GM21619 (cell line): ENCODE measurements around the gene WDR54.

Experiments used
- ATAC-seq: cut with Tn5 transposase; IDR thresholded peaks from one replicate; pipeline ENCODE4 v1.9.1; 2021; ENCODE audit not compliant: unreplicated experiment

WDR54 gene, protein sequence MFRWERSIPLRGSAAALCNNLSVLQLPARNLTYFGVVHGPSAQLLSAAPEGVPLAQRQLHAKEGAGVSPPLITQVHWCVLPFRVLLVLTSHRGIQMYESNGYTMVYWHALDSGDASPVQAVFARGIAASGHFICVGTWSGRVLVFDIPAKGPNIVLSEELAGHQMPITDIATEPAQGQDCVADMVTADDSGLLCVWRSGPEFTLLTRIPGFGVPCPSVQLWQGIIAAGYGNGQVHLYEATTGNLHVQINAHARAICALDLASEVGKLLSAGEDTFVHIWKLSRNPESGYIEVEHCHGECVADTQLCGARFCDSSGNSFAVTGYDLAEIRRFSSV

DNA sequence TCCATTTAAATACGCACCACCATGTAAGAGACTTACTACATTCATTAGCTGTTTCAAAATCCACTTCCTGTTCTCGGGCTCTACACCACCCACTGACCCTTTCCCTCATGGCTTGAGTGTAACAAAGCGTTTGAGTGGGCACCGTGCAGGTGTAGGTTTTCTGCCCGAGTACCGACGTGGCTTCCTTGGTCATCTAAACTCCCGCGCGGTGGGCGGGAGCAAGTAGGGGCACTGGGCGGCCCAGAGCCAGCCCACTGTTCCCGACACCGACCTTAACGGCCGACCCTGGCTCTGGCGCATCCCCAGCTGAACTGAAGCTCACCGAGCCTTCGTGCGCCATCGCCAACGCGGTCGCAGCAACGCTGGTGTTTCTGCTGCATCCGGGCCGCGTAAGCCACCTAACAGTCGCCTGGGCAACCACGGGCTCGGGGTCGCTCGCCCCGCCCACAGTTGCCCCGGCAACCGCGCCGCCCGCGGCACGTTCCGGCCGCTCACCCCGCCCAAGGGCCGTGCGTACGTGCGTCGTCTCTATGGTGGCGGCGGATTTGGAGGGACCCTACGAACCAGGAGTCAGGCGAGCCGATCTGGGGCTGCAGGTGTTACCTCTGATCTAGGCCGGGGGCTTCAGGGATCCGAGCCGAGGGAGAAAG is at the start of gene WDR54, which contains the start of gene C2orf81:
WDR54 (plus strand) TSS at position 510 of the 650 bp plus-strand sequence. CDS start 424 bp downstream, outside the sequence.
C2orf81 (minus strand) TSS at position 399 of the 650 bp plus-strand sequence; CDS start at position 340, 59 bp downstream.
- peak; percentile 85 for ATAC-seq

- no peak for ATAC-seq
These were observed 48.9 kb upstream of the WDR54 start for GRCh38 chr2:74372674-74373073.

- ATAC-seq = no peak
These were observed 48.3 kb upstream of the WDR54 start for GRCh38 chr2:74373221-74373676.

GRCh38 chr2:74373985-74374384 is 47.5 kb upstream of the WDR54 start:
- no peak for ATAC-seq

DNA sequence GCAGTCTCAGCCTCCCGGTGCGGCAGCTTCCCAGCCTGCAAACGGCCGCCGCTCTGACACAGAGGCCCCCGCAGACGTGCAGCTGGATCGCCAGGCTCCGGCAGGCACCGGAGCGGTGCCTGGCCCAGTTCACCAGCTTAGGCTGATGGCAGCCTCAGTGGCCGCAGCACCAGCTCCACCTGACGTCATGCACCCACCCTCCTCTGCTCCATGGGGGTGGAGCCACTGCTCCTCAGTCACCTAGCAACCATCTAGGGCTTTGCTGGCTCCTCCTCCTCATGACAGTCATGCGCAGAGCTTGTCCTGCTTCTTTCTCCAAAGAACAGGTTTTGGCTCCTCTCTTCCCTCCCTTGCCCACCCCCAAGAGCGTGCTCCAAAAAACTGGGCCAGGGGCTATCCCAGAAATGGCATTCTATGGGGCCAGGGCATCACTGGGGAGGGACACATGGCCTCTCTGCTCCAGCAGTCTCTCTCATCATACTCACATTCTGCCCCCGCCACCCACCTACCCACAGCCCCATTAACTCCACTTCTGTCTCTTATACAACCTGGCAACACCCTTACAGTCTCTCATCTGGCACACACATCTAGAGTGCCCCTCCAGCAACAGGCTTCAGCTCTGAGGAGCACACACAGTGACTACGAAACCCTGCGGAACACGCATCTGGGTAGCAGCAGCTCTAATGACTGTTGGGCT is 46.9 kb upstream of the WDR54 start:
- no peak for ATAC-seq

GRCh38 chr2:74375838-74376237 is 45.7 kb upstream of the WDR54 start:
- no peak for ATAC-seq

DNA sequence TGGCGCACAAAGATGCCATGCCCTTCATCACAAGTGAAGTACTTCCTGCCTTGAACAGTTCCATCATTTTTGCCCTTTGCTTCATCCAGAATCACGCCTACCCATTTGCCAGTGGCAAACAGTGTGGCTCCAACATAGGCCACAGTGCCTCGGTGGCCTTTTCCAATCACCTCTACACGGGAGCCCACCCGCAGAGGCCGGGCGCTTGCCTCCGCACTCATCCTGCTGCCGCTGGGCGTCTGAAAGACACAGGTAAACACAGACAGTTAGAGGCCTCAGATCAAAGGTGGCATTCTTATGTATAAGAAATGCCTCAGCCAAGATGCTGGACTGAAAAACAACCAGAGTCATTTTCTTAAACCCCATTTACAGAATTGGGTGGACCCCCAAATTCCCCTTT is 43.5 kb upstream of the WDR54 start:
- no peak for ATAC-seq

GRCh38 chr2:74379851-74380789 is 41.4 kb upstream of the WDR54 start, which contains the start of gene DCTN1:
Gene DCTN1 (minus strand): TSS chr2:74380311. CDS start chr2:74380037, 274 bp downstream.
- ATAC-seq = no peak

DNA sequence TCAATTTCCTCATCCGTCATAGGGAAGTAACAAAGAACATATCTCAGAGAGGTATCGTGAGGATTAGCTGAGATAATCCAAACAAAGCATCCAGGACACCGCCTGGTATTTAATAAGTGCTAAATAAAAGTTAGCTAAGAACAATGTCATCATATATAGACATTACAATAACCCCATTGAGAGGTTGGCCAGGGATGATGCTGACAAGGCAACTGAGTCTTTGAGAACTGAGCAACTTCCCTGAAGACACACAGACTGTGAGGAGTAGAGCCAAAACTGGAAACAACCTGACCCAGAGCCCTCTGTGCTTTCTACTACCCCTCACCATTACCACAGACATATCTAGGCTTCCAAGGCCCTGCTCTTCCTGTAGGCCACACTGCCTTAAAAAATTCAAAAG is 39.8 kb upstream of the WDR54 start:
- no peak for ATAC-seq

GRCh38 chr2:74383254-74383653 is 38.3 kb upstream of the WDR54 start:
- ATAC-seq = no peak

DNA sequence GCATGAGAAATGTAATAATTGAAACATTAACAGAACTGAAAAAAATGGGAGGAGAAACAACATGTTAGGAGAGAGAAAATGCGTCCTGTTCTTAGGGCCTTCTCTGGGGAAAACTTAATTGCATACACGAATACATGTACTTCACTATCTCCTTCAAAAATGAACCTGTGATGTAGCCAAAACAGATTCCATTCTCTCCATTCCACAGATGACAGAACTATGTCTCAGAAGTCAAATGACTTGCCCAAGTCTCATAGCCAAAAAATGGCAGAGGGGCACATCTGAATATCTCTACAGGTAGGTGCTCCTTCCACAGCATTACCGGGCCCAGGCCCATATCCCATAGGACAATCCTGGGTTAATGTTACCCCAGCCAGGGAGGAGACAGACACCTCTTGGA is 37.5 kb upstream of the WDR54 start:
- no peak for ATAC-seq

DNA sequence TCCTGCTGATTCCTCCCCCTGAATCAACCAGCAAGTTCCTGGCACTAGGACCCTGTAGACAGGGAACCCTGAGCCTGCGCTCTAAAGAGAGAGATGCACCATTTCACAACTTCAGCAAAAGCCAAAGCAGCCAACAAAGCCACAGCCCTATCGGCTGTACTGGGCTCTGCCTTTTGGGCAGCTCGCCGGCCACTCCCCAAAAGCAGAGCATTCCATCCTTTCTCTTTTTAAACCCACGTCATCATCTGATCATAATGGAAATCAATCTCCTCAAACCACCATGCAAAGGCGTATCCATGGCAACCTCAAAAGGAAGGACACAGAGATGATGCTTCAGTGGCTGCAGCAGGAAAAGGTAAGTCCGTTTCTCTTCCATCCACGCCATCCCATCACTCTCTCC is 36.1 kb upstream of the WDR54 start:
- no peak for ATAC-seq

- no peak for ATAC-seq
These were observed 34.2 kb upstream of the WDR54 start for GRCh38 chr2:74387346-74387745.

DNA sequence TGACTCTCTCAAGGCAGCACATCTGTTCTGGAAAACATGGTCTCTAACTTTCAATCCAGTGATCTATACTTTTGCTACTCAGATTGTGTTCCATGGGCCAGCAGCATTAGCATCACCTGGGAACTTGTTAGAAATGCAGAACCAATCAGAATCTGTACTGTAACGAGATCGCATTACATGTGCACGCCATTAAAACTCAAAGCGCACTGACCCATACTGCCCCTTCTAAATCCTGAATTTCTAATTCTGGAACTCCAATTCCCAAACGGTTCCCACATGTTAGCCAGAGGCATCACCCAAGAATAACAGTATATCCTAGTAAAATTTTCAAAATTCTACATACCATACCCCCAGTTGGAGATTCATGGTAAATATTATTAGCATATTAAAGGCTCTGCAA is 30.9 kb upstream of the WDR54 start:
- no peak for ATAC-seq

- peak; percentile 30 for ATAC-seq
These were observed 30.3 kb upstream of the WDR54 start for GRCh38 chr2:74391209-74391579.

DNA sequence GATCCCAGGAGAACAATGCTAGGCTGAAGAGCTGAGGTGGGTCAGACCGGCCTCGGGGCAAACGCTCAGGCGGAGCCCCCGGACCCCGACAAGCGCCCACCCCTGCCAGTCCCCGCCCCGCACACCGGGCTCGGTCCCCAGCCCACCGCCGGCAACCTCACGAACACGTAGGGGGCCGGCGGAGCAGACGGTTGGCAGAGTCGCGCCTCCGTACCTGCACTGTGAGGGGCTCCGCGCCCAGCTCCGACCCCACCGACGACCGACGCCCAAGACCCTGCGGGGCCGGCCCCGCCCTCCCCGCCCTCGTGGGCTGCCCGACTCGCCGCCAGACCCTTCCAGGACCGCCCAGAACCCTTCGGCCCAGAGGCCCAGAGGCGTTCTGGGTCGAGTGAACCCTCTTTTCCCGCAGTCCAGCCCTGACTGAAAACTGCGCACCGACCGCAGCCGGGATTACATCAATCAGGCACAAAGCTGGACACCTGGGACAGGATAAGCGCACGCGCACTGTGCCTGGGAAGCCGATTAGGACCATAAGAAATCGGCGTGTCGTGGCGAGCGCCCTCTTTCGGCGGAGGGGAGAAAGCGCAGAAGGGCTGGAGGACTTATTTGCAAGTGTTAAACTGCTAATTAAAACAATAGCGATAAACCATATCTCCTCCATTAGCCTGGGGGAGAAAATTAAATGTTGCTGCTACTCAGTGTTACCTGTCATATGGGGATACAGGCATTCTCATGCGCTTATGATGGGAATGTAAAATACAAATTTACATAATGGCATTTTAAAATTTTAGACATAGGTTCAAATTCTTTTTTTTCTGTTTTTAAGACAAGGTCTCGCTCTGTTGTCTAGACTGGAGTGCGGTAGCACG is 29.7 kb upstream of the WDR54 start:
- ATAC-seq = peak; percentile 64

- no peak for ATAC-seq
These were observed 29.1 kb upstream of the WDR54 start for GRCh38 chr2:74392449-74392743.

- ATAC-seq = no peak
These were observed 28.0 kb upstream of the WDR54 start for GRCh38 chr2:74393525-74393924.

DNA sequence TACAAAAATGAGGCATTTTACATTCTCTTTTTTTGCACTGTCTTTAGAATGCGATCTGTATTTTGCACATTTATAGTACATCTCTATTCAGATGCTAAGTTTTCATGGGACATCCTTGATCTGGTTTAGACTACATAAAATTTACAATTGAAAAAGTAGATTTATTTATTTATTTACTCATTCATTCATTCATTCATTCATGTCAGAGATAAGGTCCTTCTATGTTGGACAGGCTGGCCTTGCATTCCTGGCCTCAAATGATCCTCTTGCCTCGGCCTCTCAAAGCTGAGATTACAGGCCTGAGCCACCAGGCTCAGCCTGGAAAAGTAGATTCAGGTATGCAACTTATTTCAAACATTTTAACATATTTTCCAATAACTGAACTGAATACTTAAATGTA is 25.4 kb upstream of the WDR54 start:
- ATAC-seq = no peak

- no peak for ATAC-seq
These were observed 21.7 kb upstream of the WDR54 start for GRCh38 chr2:74399785-74400184.
